HepG2 (cell line): ENCODE measurements around the gene SCML1.

ENCODE experiments used
- KDM6A ChIP-seq: IDR thresholded peaks from 2 replicates; pipeline ENCODE4 v1.6.1; 2016; ENCODE audit warnings: low read depth
- MYC ChIP-seq: sonication (generic); formaldehyde crosslinking; IDR thresholded peaks from 2 replicates; pipeline ENCODE4 v1.9.0; 2021; ENCODE audit warnings: missing genetic modification reagents, borderline replicate concordance
- SIN3A ChIP-seq: IDR thresholded peaks from 2 replicates; pipeline ENCODE4 v1.6.1; 2011; ENCODE audit warnings: low read depth, mild to moderate bottlenecking, control low read depth, low read length, borderline replicate concordance
- TGIF2 ChIP-seq: IDR thresholded peaks from 2 replicates; pipeline ENCODE4 v1.6.1; 2016; ENCODE audit warnings: control low read depth, missing compliant biosample characterization
- TSC22D2 ChIP-seq: sonication (generic); formaldehyde crosslinking; IDR thresholded peaks from 2 replicates; pipeline ENCODE4 v1.5.1; 2020; ENCODE audit warnings: missing genetic modification reagents, mild to moderate bottlenecking, borderline replicate concordance
- ZFP36 ChIP-seq: fragments of 150-350 bp; IDR thresholded peaks from 2 replicates; pipeline ENCODE4 v1.6.1; 2018; ENCODE audit warnings: borderline replicate concordance, low read length, low read depth; ENCODE audit not compliant: partially characterized antibody
- ZNF292 ChIP-seq: sonication (generic); formaldehyde crosslinking; IDR thresholded peaks from 2 replicates; pipeline ENCODE4 v1.8.1; 2022; ENCODE audit warnings: mild to moderate bottlenecking, low read depth, missing genetic modification reagents, borderline replicate concordance
- ZNF431 ChIP-seq: sonication (generic); formaldehyde crosslinking; IDR thresholded peaks from 2 replicates; pipeline ENCODE4 v1.9.0; 2022; ENCODE audit warnings: missing genetic modification reagents, low read depth, mild to moderate bottlenecking, borderline replicate concordance
- ZNF75D ChIP-seq: sonication (generic); formaldehyde crosslinking; IDR thresholded peaks from 2 replicates; pipeline ENCODE4 v1.8.1; 2023; ENCODE audit warnings: missing genetic modification reagents, mild to moderate bottlenecking, borderline replicate concordance
- TF ChIP-seq, protein P1 (sequence below): sonication (generic); formaldehyde crosslinking; IDR thresholded peaks from 2 replicates; pipeline ENCODE4 v1.5.0; 2020; ENCODE audit warnings: mild to moderate bottlenecking, missing genetic modification reagents, moderate library complexity

DNA sequence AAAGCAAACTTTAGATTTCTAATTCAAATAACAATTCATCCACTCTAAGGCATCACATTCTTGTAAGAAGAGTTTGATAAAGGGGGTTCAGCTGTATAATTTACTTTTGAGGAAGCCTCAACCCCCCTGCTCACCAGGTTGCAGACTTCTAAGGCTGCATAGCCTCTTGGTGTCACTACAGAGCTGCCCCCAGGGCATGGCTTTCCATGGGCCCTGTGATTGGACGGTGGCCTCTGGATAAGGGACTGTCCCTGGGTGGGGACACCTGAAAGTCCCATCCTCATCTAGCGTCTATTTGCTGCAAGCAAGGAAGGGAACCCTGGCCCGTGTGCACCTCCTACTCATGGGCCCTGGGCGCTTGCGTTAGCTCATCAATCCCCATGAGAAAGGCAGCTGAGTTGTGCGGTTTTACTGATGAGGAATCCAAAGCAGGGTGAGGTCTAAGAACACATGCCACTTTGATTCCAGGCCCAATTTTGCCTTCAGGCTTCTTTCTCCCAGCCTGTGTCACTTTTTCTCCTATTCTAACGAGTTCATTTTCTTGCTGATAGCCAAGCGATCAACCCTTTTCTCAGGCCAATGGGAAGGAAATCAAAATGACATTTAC lies 51.8 kb downstream of the SCML1 start:
- TF ChIP-seq SIN3A: no peak
- no peak for TF ChIP-seq KDM6A (CRISPR knock-in tag)
- TF ChIP-seq TGIF2: no peak
- TF ChIP-seq ZNF75D (CRISPR knock-in tag): no peak
- no peak for TF ChIP-seq TSC22D2 (CRISPR knock-in tag)
- no peak for TF ChIP-seq ZNF431 (CRISPR knock-in tag)
- TF ChIP-seq ZNF292 (CRISPR knock-in tag): no peak
- TF ChIP-seq, protein P1, sequence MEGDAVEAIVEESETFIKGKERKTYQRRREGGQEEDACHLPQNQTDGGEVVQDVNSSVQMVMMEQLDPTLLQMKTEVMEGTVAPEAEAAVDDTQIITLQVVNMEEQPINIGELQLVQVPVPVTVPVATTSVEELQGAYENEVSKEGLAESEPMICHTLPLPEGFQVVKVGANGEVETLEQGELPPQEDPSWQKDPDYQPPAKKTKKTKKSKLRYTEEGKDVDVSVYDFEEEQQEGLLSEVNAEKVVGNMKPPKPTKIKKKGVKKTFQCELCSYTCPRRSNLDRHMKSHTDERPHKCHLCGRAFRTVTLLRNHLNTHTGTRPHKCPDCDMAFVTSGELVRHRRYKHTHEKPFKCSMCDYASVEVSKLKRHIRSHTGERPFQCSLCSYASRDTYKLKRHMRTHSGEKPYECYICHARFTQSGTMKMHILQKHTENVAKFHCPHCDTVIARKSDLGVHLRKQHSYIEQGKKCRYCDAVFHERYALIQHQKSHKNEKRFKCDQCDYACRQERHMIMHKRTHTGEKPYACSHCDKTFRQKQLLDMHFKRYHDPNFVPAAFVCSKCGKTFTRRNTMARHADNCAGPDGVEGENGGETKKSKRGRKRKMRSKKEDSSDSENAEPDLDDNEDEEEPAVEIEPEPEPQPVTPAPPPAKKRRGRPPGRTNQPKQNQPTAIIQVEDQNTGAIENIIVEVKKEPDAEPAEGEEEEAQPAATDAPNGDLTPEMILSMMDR: no peak
- TF ChIP-seq MYC (CRISPR knock-in tag): no peak
- TF ChIP-seq ZFP36: no peak
